Panc1 (cell line): ENCODE measurements around the gene GOLGA6L10. TPM values are rescaled to one million over a fixed set of nuclear protein-coding genes. Genes with fewer than 3 reads are reported as not detected.
"Not testable (repeated sequence)": the region's sequence is repeated elsewhere in the genome, so short reads cannot be mapped to it uniquely, and the experiment has no call there.

Experiments used
- ATAC-seq: fragments of 200-7000 bp; cut with Tn5 transposase; 2 replicates; pipeline ENCODE4 v1.9.1; 2020; ENCODE audit warnings: mild to moderate bottlenecking, moderate library complexity
- BruUV-seq: library from RNA; stranded (reverse); fragments of 400-500 nt; replicated peaks from 2 replicates; lab custom pipeline; 2021; lab: Mats Ljungman, UMichigan
- CTCF ChIA-PET: fragments of 300-600 bp; sonication (Branson Sonifier 250); formaldehyde crosslinking; loops from one replicate; lab custom pipeline; 2022; ENCODE audit warnings: antibody characterized with exemption; lab: Charles Lee
- POLR2A ChIA-PET: fragments of 300-600 bp; sonication (Branson Sonifier 250); formaldehyde crosslinking; loops from one replicate; lab custom pipeline; 2022; ENCODE audit warnings: antibody characterized with exemption; lab: Charles Lee
- DNase-seq: peaks from one replicate; pipeline ENCODE4 v3.0.0-alpha.2; 2010; ENCODE audit warnings: low read depth, low spot score
- H3K27ac ChIP-seq: 2 replicates; pipeline ENCODE4 v1.5.1; 2011; ENCODE audit warnings: mild to moderate bottlenecking, low read length, inconsistent platforms
- H3K27me3 ChIP-seq: fragments of 200-500 bp; sonication (Bioruptor generic); 2 replicates; pipeline ENCODE4 v1.6.0; 2014; ENCODE audit warnings: low read length, inconsistent platforms; ENCODE audit not compliant: control insufficient read depth, insufficient read depth
- H3K36me3 ChIP-seq: fragments of 200-500 bp; sonication (Bioruptor generic); 2 replicates; pipeline ENCODE4 v1.5.1; 2014; ENCODE audit warnings: inconsistent platforms, mild to moderate bottlenecking, low read length, moderate library complexity; ENCODE audit not compliant: control insufficient read depth, insufficient read depth
- H3K4me1 ChIP-seq: 2 replicates; pipeline ENCODE4 v1.5.1; 2011; ENCODE audit warnings: inconsistent platforms, mild to moderate bottlenecking, low read length, moderate library complexity; ENCODE audit not compliant: control insufficient read depth, insufficient read depth
- H3K4me3 ChIP-seq, 2 experiments: 2 replicates each; pipeline ENCODE4 v1.5.1; 2011 to 2012; ENCODE audit warnings: low read depth in 2 of 2, low read length in 2 of 2, mild to moderate bottlenecking in 2 of 2, inconsistent platforms in 1 of 2, moderate library complexity in 1 of 2
- H3K9me3 ChIP-seq: fragments of 200-500 bp; sonication (Bioruptor generic); 2 replicates; pipeline ENCODE4 v1.5.1; 2014; ENCODE audit warnings: low read depth, mild to moderate bottlenecking, inconsistent platforms, low read length, moderate library complexity; ENCODE audit not compliant: control insufficient read depth, insufficient read depth
- POLR2AphosphoS5 ChIP-seq: IDR thresholded peaks from 2 replicates; pipeline ENCODE4 v1.6.1; 2012; ENCODE audit warnings: mild to moderate bottlenecking, low read depth, low read length, moderate library complexity
- SIN3A ChIP-seq: IDR thresholded peaks from 2 replicates; pipeline ENCODE4 v1.6.1; 2012; ENCODE audit warnings: low read depth, mild to moderate bottlenecking, low read length, moderate library complexity, borderline replicate concordance; ENCODE audit not compliant: insufficient read depth
- TCF7L2 ChIP-seq: IDR thresholded peaks from 2 replicates; pipeline ENCODE4 v1.6.1; 2011; ENCODE audit warnings: mild to moderate bottlenecking, low read depth, low read length, inconsistent platforms
- in situ Hi-C: cut with HindIII; loops from 2 replicates; pipeline ENCODE4 v1.10.0; 2016; ENCODE audit warnings: low sequenced_read_pairs, low pct_unique_long_range_greater_than_20kb
- intact Hi-C: fragments of 100-400 bp; cut with micrococcal nuclease; formaldehyde crosslinking; loops from one replicate; pipeline ENCODE4 v1.10.0; 2022; ENCODE audit not compliant: unreplicated experiment
- total RNA-seq: library from RNA; stranded (reverse); gene quantifications from one replicate; pipeline ENCODE4 v1.2.1, GENCODE V29; 2021; ENCODE audit not compliant: unreplicated experiment
- TF ChIP-seq, protein P1 (sequence below): fragments of 450-650 bp; IDR thresholded peaks from 2 replicates; pipeline ENCODE4 v1.5.1; 2017; ENCODE audit warnings: mild to moderate bottlenecking
- TF ChIP-seq, protein P2 (sequence below), 2 experiments: IDR thresholded peaks; 2 replicates each; pipeline ENCODE4 v1.6.1; 2011 to 2012; ENCODE audit warnings: low read depth in 2 of 2, control low read depth in 1 of 2, low read length in 1 of 2, mild to moderate bottlenecking in 1 of 2, moderate library complexity in 1 of 2; ENCODE audit not compliant: insufficient read depth in 1 of 2

The GOLGA6L10 gene
- total RNA-seq, 1 experiment from 2014 or later = 3.5 TPM

DNA sequence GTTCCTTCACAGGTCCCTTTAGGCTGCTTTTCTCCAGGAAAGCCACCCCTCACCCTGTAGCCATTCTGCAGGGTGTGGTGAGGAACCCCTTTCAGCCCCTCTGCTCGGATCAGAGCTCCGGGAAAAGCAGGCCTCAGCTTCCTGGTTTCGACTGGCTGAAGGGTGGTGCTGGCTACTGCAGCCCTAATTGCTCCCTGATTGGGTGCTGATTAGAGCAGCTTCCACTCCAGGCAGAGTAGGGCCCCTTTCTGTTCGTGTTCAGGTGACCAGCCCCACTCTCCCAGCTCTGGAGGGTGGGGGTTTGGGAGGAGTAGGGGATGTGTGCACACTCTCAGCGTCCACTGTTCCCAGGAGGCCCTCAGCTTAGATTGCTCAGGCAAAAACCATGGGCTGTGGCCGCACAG lies 49.8 kb downstream of the GOLGA6L10 start:
- POLR2A ChIA-PET, H3K27me3 ChIP-seq, in situ Hi-C loops, BruUV-seq, H3K27ac ChIP-seq, H3K9me3 ChIP-seq, H3K4me1 ChIP-seq, H3K4me3 ChIP-seq, intact Hi-C loops, ATAC-seq, H3K36me3 ChIP-seq, CTCF ChIA-PET, DNase-seq: not testable (repeated sequence)

DNA sequence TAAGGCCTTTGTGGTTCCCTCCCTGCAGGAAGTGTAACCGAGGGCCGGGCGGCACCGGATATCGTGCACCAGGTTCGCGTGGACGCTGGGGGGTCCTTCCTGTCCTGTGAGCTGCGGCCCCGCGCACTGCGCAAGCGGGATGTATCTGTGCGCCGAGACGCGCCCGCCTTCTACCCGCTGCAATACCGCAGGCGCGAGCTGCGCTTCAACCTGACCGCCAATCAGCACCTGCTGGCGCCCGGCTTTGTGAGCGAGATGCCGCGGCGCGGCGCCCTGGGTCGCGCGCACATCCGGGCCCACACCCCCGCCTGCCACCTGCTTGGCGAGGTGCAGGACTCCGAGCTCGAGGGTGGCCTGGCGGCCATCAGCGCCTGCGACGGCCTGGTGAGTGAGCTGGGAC lies 50.8 kb downstream of the GOLGA6L10 start:
- in situ Hi-C loops (no loop called here), intact Hi-C loops (no loop called here)
- TF ChIP-seq, protein P1, sequence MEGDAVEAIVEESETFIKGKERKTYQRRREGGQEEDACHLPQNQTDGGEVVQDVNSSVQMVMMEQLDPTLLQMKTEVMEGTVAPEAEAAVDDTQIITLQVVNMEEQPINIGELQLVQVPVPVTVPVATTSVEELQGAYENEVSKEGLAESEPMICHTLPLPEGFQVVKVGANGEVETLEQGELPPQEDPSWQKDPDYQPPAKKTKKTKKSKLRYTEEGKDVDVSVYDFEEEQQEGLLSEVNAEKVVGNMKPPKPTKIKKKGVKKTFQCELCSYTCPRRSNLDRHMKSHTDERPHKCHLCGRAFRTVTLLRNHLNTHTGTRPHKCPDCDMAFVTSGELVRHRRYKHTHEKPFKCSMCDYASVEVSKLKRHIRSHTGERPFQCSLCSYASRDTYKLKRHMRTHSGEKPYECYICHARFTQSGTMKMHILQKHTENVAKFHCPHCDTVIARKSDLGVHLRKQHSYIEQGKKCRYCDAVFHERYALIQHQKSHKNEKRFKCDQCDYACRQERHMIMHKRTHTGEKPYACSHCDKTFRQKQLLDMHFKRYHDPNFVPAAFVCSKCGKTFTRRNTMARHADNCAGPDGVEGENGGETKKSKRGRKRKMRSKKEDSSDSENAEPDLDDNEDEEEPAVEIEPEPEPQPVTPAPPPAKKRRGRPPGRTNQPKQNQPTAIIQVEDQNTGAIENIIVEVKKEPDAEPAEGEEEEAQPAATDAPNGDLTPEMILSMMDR = no peak
- TF ChIP-seq SIN3A (no peak), POLR2AphosphoS5 (no peak), TCF7L2 (no peak)
- TF ChIP-seq, protein P2, sequence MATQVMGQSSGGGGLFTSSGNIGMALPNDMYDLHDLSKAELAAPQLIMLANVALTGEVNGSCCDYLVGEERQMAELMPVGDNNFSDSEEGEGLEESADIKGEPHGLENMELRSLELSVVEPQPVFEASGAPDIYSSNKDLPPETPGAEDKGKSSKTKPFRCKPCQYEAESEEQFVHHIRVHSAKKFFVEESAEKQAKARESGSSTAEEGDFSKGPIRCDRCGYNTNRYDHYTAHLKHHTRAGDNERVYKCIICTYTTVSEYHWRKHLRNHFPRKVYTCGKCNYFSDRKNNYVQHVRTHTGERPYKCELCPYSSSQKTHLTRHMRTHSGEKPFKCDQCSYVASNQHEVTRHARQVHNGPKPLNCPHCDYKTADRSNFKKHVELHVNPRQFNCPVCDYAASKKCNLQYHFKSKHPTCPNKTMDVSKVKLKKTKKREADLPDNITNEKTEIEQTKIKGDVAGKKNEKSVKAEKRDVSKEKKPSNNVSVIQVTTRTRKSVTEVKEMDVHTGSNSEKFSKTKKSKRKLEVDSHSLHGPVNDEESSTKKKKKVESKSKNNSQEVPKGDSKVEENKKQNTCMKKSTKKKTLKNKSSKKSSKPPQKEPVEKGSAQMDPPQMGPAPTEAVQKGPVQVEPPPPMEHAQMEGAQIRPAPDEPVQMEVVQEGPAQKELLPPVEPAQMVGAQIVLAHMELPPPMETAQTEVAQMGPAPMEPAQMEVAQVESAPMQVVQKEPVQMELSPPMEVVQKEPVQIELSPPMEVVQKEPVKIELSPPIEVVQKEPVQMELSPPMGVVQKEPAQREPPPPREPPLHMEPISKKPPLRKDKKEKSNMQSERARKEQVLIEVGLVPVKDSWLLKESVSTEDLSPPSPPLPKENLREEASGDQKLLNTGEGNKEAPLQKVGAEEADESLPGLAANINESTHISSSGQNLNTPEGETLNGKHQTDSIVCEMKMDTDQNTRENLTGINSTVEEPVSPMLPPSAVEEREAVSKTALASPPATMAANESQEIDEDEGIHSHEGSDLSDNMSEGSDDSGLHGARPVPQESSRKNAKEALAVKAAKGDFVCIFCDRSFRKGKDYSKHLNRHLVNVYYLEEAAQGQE (IDR thresholded peaks at IDR 0.05; ENCODE audit: insufficient read depth in 1 of 2, low read depth in 2 of 2, low read length in 1 of 2) = no peak
- DNase-seq (no peak), ATAC-seq (no peak)
- POLR2A ChIA-PET = no interaction called here
- H3K4me3 ChIP-seq = no peak overlapping the region
- H3K9me3 ChIP-seq = no peaks in the 10 kb centered on the region
- no peaks in the 10 kb centered on the region for H3K27me3 ChIP-seq
- CTCF ChIA-PET = no interaction called here
- no peaks in the 10 kb centered on the region for H3K4me1 ChIP-seq
- H3K36me3 ChIP-seq = no peaks in the 10 kb centered on the region
- no TSS peak for BruUV-seq
- no peak overlapping the region for H3K27ac ChIP-seq

DNA sequence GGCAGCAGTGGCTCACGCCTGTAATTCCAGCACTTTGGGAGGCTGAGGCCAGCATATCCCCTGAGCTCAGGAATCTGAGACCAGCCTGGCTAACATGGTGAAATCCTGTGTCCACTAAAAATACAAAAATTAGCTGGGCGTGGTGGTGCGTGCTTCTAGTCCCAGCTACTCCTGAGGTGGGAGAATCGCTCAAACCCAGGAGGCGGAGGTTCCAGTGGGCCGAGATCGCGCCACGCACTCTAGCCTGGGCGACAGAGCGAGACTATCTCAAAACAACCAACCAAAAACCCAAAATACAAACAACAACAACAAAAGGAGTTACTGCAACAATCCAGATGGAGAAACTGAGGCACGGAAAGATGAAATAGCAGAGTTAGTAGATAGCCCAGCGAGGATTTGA lies 51.2 kb downstream of the GOLGA6L10 start:
- intact Hi-C loops (no loop called here), in situ Hi-C loops (no loop called here)
- Histone ChIP-seq H3K9me3 (no peaks in the 10 kb centered on the region), H3K27ac (no peak overlapping the region), H3K4me1 (no peaks in the 10 kb centered on the region), H3K27me3 (no peaks in the 10 kb centered on the region), H3K4me3 (no peak overlapping the region), H3K36me3 (no peaks in the 10 kb centered on the region)
- ATAC-seq (no peak), DNase-seq (no peak)
- POLR2A ChIA-PET = no interaction called here
- TF ChIP-seq TCF7L2 (no peak), POLR2AphosphoS5 (no peak), SIN3A (no peak)
- TF ChIP-seq, protein P2 (IDR thresholded peaks at IDR 0.05; ENCODE audit: insufficient read depth in 1 of 2, low read depth in 2 of 2, low read length in 1 of 2) = no peak
- TF ChIP-seq, protein P1 = no peak
- CTCF ChIA-PET = no interaction called here
- no TSS peak for BruUV-seq
